SH-SY5Y (cell line): ENCODE data around the gene GCK.

Experiments
- GATA2 ChIP-seq: IDR thresholded peaks from 2 replicates; pipeline ENCODE4 v1.6.1; 2011; ENCODE audit warnings: mild to moderate bottlenecking, low read depth, low read length
- GATA3 ChIP-seq: IDR thresholded peaks from 2 replicates; pipeline ENCODE4 v1.6.1; 2011; ENCODE audit warnings: low read depth, mild to moderate bottlenecking, low read length, moderate library complexity

DNA sequence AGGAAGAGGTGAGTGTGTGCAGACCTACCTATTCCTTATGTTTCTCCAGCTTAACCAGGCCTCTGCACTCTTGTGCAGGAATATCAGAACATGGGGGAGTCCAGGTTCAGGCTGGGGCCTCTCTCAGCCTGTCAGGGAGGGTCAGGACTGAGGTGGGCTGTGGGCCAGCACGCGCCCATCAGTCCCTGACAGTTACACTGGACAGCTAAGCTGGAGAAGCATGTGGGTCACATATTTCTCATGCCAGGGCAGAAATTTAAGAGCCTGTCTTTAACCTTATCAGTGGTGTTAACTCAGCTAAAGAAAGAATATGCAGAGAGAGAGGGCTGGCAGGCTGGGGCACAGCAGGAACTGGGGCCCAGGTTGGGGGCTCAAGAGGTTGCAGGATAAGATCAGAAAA lies 57.2 kb downstream of the GCK start:
- TF ChIP-seq GATA3 (no peak), GATA2 (no peak)
